SW480 (cell line): ENCODE measurements around the gene ABLIM2.

Source experiments
- DNase-seq: peaks from one replicate; pipeline ENCODE4 v3.0.0-alpha.2; 2016; ENCODE audit warnings: low spot score

ABLIM2 gene

GRCh38 chr4:8103421-8104390 is 54.9 kb downstream of the ABLIM2 start:
- DNase-seq: no peak

DNA sequence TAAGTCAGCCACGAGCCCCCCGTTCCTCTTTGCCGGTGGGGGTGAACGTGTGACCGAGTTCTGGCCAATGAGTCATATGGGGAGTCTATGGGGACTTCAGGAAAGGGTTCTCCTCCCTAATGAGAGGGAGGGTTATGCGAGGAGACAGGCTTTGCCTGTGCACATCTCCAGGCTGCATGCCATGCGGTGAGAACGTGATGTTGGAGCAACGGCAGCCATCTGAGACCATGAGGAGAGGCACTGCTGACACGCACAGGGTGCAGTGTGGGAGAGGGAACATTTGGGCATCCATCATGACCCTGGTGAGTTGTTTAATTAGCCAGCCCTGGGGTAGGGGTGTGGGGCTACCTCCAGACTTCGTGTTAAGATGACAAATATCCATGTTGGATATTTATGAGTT is 55.8 kb downstream of the ABLIM2 start:
- DNase-seq: no peak

- DNase-seq: no peak
These were observed 56.6 kb downstream of the ABLIM2 start for GRCh38 chr4:8102076-8102355.

GRCh38 chr4:8101213-8102075 is 57.2 kb downstream of the ABLIM2 start:
- DNase-seq: peak; percentile 90

DNA sequence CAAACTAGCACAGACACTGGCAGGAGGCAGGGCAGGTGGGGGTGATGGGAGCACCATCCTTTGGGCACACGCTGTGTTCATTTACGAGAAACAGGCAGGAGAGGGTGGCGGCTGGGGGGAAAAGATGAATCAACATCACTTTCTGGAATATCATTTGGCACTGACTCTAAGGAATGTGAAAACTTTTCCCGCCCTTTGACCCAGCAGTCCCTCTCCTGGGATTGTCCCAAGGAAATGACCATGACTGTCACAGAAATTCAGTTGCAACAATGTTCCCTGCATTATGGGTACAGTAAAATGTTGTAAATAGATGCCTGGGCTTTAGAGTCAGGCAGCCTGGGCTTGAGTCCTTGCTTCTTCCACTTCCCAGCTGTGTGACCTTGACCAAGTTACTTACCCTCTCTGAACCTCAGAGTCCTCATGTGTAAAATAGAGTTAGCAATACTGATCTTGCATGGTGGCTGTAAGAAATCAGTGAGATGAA is 58.6 kb downstream of the ABLIM2 start:
- no peak for DNase-seq

DNA sequence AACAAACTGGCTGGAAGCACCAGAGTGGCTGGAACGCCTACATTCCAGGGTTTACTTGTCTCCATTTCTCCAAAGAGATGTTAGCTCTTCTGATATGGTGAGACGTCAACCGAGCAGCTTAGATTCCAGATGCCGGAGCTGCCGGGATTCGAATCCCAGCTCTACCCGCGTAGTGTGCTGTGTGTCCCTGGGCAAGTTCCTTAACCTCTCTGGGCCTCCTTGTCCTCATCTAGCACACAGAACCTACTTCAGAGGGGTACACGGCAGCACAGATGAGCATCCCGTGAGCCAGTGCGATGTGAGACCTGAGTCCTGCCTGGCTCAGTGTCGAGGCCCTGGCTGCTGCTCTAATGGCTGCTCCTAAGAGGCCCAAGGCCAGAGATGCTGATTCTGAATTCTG is 60.1 kb downstream of the ABLIM2 start:
- no peak for DNase-seq

DNA sequence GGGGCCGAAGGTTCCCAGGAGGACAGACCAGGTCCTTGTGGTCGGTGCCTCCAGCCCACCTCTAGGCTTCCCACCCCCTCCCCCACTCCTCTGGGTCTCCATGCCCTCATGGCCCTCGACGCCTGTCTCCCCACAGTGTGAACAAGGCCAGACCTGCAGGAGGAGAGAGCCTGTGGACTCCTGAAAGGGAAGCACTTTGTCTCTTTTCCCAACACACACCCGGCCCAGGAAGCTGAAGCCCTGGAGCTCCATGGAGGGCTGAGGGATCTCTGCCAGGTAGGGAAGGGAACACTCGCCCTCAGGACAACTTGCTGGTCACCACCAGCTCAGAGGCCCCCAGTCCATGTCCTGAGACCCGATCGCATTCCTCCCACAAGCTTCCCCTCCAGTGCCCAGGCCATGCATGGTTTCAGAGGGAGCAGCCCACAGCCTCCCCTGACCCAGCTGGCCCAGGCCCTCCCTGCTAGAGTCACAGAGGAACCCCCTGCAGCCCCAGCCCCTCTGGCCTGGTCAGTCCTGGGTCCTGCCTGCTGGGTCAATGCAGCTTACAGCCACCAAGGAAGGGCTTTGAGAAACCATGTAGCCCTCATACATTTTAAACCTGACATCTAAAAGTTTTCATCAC is 60.8 kb downstream of the ABLIM2 start:
- no peak for DNase-seq

- DNase-seq: no peak
These were observed 61.5 kb downstream of the ABLIM2 start for GRCh38 chr4:8097141-8097541.

DNA sequence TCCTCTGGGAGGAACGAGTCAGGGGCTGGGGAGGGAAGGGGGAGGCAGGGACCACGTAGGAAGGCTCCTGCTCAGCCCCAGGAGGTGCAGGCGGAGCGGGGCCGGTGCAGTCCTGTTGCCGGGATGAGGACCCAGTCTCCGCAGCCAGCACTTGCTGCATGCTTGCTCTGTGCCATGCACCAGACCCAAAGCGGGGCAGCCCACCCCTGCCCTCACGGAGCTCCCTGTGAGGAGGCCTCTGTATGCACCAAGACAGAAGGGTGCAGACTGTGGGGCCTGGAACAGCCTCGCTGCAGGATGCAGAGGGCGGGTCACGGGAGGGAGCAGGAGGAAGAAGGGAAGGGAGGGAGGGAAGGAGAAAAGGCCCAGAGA is 61.9 kb downstream of the ABLIM2 start:
- DNase-seq: no peak

DNA sequence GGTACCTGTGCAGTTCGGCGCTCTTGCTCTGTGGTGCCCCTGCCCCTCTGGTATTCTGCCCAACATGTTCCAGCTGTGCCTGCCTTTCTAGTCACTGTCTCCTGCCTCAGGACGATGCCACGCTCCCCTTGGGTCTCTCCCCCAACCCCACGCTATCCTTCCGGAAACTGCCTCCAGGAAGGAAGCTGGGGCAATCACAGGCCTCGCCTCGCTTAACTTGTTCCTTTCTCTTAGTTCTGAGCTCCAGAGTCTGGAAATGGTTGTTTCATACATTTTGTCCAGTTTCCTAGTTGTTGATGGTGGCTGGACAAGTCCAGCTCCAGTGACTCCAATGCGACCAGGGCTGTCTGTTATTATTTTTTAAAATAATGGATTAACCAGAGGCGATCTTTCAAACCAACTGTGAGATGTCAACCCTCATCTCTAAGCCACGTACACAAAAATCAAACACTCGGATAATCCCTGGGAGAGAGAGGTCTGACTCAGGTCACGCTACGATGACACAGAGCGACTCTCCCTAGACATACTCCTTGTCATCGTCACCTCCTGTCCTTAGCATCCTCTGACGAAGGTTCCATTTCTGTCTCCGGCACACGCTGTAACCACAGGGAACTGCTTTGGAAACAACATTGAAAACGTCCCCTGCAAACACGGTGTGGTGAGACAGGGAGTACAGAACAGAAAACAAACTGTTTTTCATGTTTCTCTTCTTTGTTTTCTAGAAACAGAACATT is 62.5 kb downstream of the ABLIM2 start:
- no peak for DNase-seq

GRCh38 chr4:8093587-8094274 is 64.9 kb downstream of the ABLIM2 start:
- peak; percentile 27 for DNase-seq

GRCh38 chr4:8092282-8092681 is 66.3 kb downstream of the ABLIM2 start:
- DNase-seq: no peak

- no peak for DNase-seq
These were observed 67.8 kb downstream of the ABLIM2 start for GRCh38 chr4:8090744-8091301.

DNA sequence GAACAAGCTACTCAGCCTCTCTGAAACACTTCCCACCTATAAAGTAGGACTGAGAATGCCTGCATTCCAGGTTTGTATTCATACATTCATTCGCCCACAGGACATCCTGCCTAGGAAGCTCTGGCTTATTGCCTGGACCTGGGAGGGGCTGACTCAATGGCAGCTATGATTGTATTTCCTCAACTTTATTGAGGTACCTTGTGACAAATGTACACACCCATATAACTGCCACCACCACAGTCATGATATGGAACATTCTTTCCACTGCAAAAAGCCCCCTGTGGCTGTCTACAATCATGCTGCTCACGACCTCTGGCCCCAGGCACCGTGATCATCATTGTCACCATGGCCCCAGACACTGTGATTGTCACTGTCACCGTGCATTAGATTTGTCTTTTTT is 68.3 kb downstream of the ABLIM2 start:
- DNase-seq: peak; percentile 69

DNA sequence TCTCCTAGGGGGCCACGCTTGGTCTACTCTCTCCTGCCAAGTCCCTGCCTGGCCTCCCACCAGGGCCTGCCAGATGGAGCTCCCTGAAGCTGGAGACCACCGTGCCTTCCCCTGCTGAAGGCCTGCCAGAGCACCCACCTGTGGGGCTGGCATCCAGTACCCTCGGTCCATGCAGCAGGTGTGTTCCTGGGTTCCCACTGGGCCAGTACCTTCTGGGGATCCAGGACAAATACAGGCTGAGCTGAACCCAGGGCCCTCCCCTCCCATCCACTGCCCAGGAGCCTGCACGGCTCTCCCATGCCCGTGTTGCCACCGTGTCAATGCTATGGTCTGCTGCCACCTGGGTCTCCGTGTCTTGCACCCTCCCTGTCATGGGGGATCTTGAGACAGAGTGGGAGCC is 68.8 kb downstream of the ABLIM2 start:
- DNase-seq: no peak

GRCh38 chr4:8088966-8089491 is 69.6 kb downstream of the ABLIM2 start:
- DNase-seq: no peak

- no peak for DNase-seq
These were observed 70.6 kb downstream of the ABLIM2 start for GRCh38 chr4:8087921-8088495.

- no peak for DNase-seq
These were observed 71.7 kb downstream of the ABLIM2 start for GRCh38 chr4:8086783-8087445.

- DNase-seq: no peak
These were observed 73.0 kb downstream of the ABLIM2 start for GRCh38 chr4:8085491-8086117.
